GM23338 (cell line): ENCODE measurements around the gene ZFYVE28. TPM values are rescaled to one million over a fixed set of nuclear protein-coding genes. Genes with fewer than 3 reads are reported as not detected.

Experiments used
- ATAC-seq: fragments of 200-7000 bp; cut with Tn5 transposase; 3 replicates; pipeline ENCODE4 v1.9.1; 2020
- DNase-seq: peaks from one replicate; pipeline ENCODE4 v3.0.0-alpha.2; 2015; ENCODE audit warnings: low spot score
- H2AFZ ChIP-seq: fragments of 200-600 bp; sonication (generic); 2 replicates; pipeline ENCODE4 v1.8.0; 2016; ENCODE audit warnings: antibody characterized with exemption, mild to moderate bottlenecking, moderate library complexity
- H3F3A ChIP-seq: fragments of 200-600 bp; sonication (generic); replicated peaks from 2 replicates; pipeline ENCODE4 v1.8.0; 2017; ENCODE audit warnings: antibody characterized with exemption, mixed run types, low read depth
- H3K27ac ChIP-seq: fragments of 200-600 bp; sonication (generic); 2 replicates; pipeline ENCODE4 v1.6.1; 2016; ENCODE audit warnings: low read depth
- H3K27me3 ChIP-seq: fragments of 200-600 bp; sonication (generic); 2 replicates; pipeline ENCODE4 v1.8.0; 2016; ENCODE audit warnings: mild to moderate bottlenecking, mixed run types, moderate library complexity; ENCODE audit not compliant: insufficient read depth
- H3K36me3 ChIP-seq: fragments of 200-600 bp; sonication (generic); 2 replicates; pipeline ENCODE4 v1.8.0; 2016; ENCODE audit warnings: mild to moderate bottlenecking; ENCODE audit not compliant: insufficient read depth
- H3K4me1 ChIP-seq: fragments of 200-600 bp; sonication (generic); 2 replicates; pipeline ENCODE4 v1.8.0; 2016; ENCODE audit warnings: mild to moderate bottlenecking, moderate library complexity; ENCODE audit not compliant: insufficient read depth
- H3K4me2 ChIP-seq: fragments of 200-600 bp; sonication (generic); 2 replicates; pipeline ENCODE4 v1.7.1; 2017; ENCODE audit warnings: mixed run types
- H3K4me3 ChIP-seq: fragments of 200-600 bp; sonication (generic); 2 replicates; pipeline ENCODE4 v1.6.1; 2016; ENCODE audit warnings: mixed run types
- H3K79me2 ChIP-seq: fragments of 200-600 bp; sonication (generic); replicated peaks from 2 replicates; pipeline ENCODE4 v1.8.0; 2017; ENCODE audit warnings: mild to moderate bottlenecking; ENCODE audit not compliant: insufficient read depth
- H3K9me2 ChIP-seq: fragments of 200-600 bp; sonication (generic); 2 replicates; pipeline ENCODE4 v1.8.0; 2017; ENCODE audit not compliant: insufficient read depth
- H4K20me1 ChIP-seq: fragments of 200-600 bp; sonication (generic); replicated peaks from 2 replicates; pipeline ENCODE4 v1.8.0; 2017; ENCODE audit warnings: mild to moderate bottlenecking; ENCODE audit not compliant: insufficient read depth
- H3K27ac Mint-ChIP-seq: 2 replicates; pipeline ENCODE4 v1.8.0; 2020; ENCODE audit warnings: inconsistent platforms, mild to moderate bottlenecking, moderate library complexity, mixed read lengths
- H3K27me3 Mint-ChIP-seq: 3 replicates; pipeline ENCODE4 v1.8.0; 2022; ENCODE audit warnings: low read depth, mild to moderate bottlenecking, moderate library complexity, mixed read lengths, inconsistent platforms; ENCODE audit not compliant: insufficient read depth, poor library complexity
- H3K36me3 Mint-ChIP-seq: 3 replicates; pipeline ENCODE4 v1.8.0; 2021; ENCODE audit warnings: low read depth, mild to moderate bottlenecking, inconsistent platforms, moderate library complexity, mixed read lengths
- H3K4me1 Mint-ChIP-seq: 3 replicates; pipeline ENCODE4 v1.8.0; 2020; ENCODE audit warnings: mild to moderate bottlenecking, inconsistent platforms, mixed read lengths
- H3K4me3 Mint-ChIP-seq: 3 replicates; pipeline ENCODE4 v1.8.0; 2021; ENCODE audit warnings: moderate library complexity, mild to moderate bottlenecking, inconsistent platforms, mixed read lengths
- H3K9me3 Mint-ChIP-seq: 3 replicates; pipeline ENCODE4 v1.8.0; 2020; ENCODE audit warnings: moderate library complexity, mild to moderate bottlenecking, inconsistent platforms, mixed read lengths
- CREB1 ChIP-seq: fragments of 250-450 bp; sonication (Bioruptor Pico); IDR thresholded peaks from 2 replicates; pipeline ENCODE4 v1.5.0; 2020; ENCODE audit warnings: low read depth, mild to moderate bottlenecking, moderate library complexity
- CTCF ChIP-seq, 2 experiments: fragments of 200-600 bp in 1 of 2; sonication (generic) in 1 of 2; conservative IDR thresholded peaks; 2 replicates each; pipeline versions ENCODE4 v1.5.1 to v1.6.1; 2016 to 2017; ENCODE audit warnings: antibody characterized with exemption in 2 of 2, low read depth in 2 of 2, mild to moderate bottlenecking in 2 of 2, moderate library complexity in 1 of 2
- ETS1 ChIP-seq: IDR thresholded peaks from 2 replicates; pipeline ENCODE4 v1.6.1; 2016; ENCODE audit warnings: antibody characterized with exemption
- EZH2 ChIP-seq: fragments of 200-600 bp; sonication (generic); IDR thresholded peaks from one replicate; pipeline ENCODE4 v1.8.0; 2017; ENCODE audit warnings: antibody characterized with exemption, mild to moderate bottlenecking, low read depth; ENCODE audit not compliant: unreplicated experiment
- EZH2phosphoT487 ChIP-seq: fragments of 200-600 bp; sonication (generic); IDR thresholded peaks from one replicate; pipeline ENCODE4 v1.8.1; 2018; ENCODE audit warnings: antibody characterized with exemption; ENCODE audit not compliant: unreplicated experiment
- JUNB ChIP-seq: IDR thresholded peaks from one replicate; pipeline ENCODE4 v1.6.1; 2016; ENCODE audit warnings: antibody characterized with exemption; ENCODE audit not compliant: unreplicated experiment
- NANOG ChIP-seq: IDR thresholded peaks from 2 replicates; pipeline ENCODE4 v1.6.1; 2016; ENCODE audit warnings: antibody characterized with exemption, borderline replicate concordance
- POLR2AphosphoS5 ChIP-seq: IDR thresholded peaks from 2 replicates; pipeline ENCODE4 v1.6.1; 2016; ENCODE audit warnings: antibody characterized with exemption, low read depth
- REST ChIP-seq: IDR thresholded peaks from one replicate; pipeline ENCODE4 v1.6.1; 2018; ENCODE audit warnings: antibody characterized with exemption; ENCODE audit not compliant: unreplicated experiment
- STAT1 ChIP-seq: IDR thresholded peaks from one replicate; pipeline ENCODE4 v1.6.1; 2016; ENCODE audit warnings: antibody characterized with exemption; ENCODE audit not compliant: unreplicated experiment
- ZNF114 ChIP-seq: fragments of 250-450 bp; sonication (Bioruptor Pico); IDR thresholded peaks from 2 replicates; pipeline ENCODE4 v1.5.0; 2020; ENCODE audit warnings: mild to moderate bottlenecking, moderate library complexity
- ZNF331 ChIP-seq: fragments of 250-450 bp; sonication (Bioruptor Pico); IDR thresholded peaks from 2 replicates; pipeline ENCODE4 v1.5.0; 2020; ENCODE audit warnings: low read depth, mild to moderate bottlenecking, moderate library complexity
- ZNF462 ChIP-seq: fragments of 250-450 bp; sonication (Bioruptor Pico); IDR thresholded peaks from 2 replicates; pipeline ENCODE4 v1.5.0; 2020; ENCODE audit warnings: mild to moderate bottlenecking, moderate library complexity
- polyA plus RNA-seq: library from polyadenylated mRNA; unstranded; fragments of >200 nt; fragmentation: Nextera tagmentation; extraction: Ambion mirVana; gene quantifications from 2 replicates; pipeline ENCODE4 v1.2.1, GENCODE V29; 2016
- total RNA-seq: library from RNA; depleted of rRNA; stranded (reverse); fragments of >200 nt; shearing (Covaris generic); gene quantifications from 2 replicates; pipeline ENCODE4 v1.2.3, GENCODE V29; 2014

Gene ZFYVE28
- total and polyA plus RNA-seq, 2 experiments from 2014 or later: 2.6 to 4.6 TPM

GRCh38 chr4:2267320-2267811 lies 151.1 kb downstream of the ZFYVE28 start:
- DNase-seq: no peak
- 0 out of 2 replicates have a peak, but pooled peaks cover 4% of the 10 kb centered on the region for H3K27me3 ChIP-seq
- no peaks in the 10 kb centered on the region for H3K79me2 ChIP-seq

More at GRCh38 chr4:2267320-2267811, 151.1 kb downstream of the ZFYVE28 start:
- no peaks in the 10 kb centered on the region for H3K9me3 Mint-ChIP-seq
- H4K20me1 ChIP-seq: no peaks in the 10 kb centered on the region
- H3K36me3 ChIP-seq: no peaks in the 10 kb centered on the region
- no peak for ATAC-seq
- no peak overlapping the region for H2AFZ ChIP-seq
- no peak for TF ChIP-seq ZNF114
- no peak for TF ChIP-seq EZH2phosphoT487
- TF ChIP-seq ZNF331 (CRISPR knock-in tag): no peak
- no peak for TF ChIP-seq ETS1
- no peak for TF ChIP-seq STAT1
- TF ChIP-seq CTCF (conservative IDR thresholded peaks at IDR 0.05; ENCODE audit: low read depth in 2 of 2): no peak
- no peak for TF ChIP-seq JUNB
- no peak for TF ChIP-seq CREB1
- no peak for TF ChIP-seq NANOG
- TF ChIP-seq POLR2AphosphoS5: no peak
- TF ChIP-seq REST: no peak
- TF ChIP-seq EZH2: no peak
- no peak for TF ChIP-seq ZNF462
- H3K27ac Mint-ChIP-seq: no peak overlapping the region
- H3K4me2 ChIP-seq: no peak overlapping the region
- H3K27ac ChIP-seq: no peak overlapping the region
- no peaks in the 10 kb centered on the region for H3F3A ChIP-seq
- H3K4me3 Mint-ChIP-seq: no peak overlapping the region
- peaks cover 9% of the 10 kb centered on the region for H3K4me1 ChIP-seq
- no peaks in the 10 kb centered on the region for H3K9me2 ChIP-seq
- H3K36me3 Mint-ChIP-seq: no peaks in the 10 kb centered on the region; the same call in 2 of the 3 replicates
- peaks cover 5% of the 10 kb centered on the region for H3K27me3 Mint-ChIP-seq
- peaks cover 24% of the 10 kb centered on the region for H3K4me1 Mint-ChIP-seq
- no peak overlapping the region for H3K4me3 ChIP-seq
